ENCODE data around the gene TCEAL9.

TCEAL9 gene

GRCh38 chrX:103405009-103405333 is 48.7 kb downstream of the TCEAL9 start:
- ChIA-PET CTCF (no interaction called here), POLR2A (no interaction called here)
- no peak for DNase-seq (ENCODE audit: extremely low spot score)

DNA sequence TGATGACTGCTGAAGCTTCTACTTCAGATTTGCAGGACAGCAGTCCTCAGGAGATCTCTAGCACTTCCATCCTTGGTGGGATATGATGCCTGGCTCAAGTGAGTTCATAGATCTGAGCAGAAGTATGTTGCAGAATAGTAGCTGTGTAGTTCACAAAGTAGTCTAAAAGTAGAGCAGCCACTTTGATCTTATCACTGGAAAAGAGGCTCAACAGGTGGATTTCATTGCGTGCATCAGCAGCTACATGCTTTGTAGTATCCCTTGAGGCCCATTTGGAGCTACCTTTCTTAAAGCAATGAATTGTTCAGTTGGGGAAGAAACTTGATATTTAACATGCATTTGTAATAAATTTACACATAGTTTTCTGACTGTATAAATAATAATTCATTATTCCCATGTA is 50.0 kb downstream of the TCEAL9 start:
- CTCF ChIA-PET = no interaction called here
- DNase-seq (ENCODE audit: extremely low spot score) = no peak
- TF ChIP-seq, protein P1, sequence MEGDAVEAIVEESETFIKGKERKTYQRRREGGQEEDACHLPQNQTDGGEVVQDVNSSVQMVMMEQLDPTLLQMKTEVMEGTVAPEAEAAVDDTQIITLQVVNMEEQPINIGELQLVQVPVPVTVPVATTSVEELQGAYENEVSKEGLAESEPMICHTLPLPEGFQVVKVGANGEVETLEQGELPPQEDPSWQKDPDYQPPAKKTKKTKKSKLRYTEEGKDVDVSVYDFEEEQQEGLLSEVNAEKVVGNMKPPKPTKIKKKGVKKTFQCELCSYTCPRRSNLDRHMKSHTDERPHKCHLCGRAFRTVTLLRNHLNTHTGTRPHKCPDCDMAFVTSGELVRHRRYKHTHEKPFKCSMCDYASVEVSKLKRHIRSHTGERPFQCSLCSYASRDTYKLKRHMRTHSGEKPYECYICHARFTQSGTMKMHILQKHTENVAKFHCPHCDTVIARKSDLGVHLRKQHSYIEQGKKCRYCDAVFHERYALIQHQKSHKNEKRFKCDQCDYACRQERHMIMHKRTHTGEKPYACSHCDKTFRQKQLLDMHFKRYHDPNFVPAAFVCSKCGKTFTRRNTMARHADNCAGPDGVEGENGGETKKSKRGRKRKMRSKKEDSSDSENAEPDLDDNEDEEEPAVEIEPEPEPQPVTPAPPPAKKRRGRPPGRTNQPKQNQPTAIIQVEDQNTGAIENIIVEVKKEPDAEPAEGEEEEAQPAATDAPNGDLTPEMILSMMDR (IDR thresholded peaks at IDR 0.05; ENCODE audit: control extremely low read depth, extremely low read depth, low read depth, missing control alignments) = no peak
- POLR2A ChIA-PET = no interaction called here

More at GRCh38 chrX:103405009-103405333, 48.7 kb downstream of the TCEAL9 start:
- TF ChIP-seq, protein P1 (IDR thresholded peaks at IDR 0.05; ENCODE audit: control extremely low read depth, extremely low read depth, low read depth, missing control alignments) = no peak

DNA sequence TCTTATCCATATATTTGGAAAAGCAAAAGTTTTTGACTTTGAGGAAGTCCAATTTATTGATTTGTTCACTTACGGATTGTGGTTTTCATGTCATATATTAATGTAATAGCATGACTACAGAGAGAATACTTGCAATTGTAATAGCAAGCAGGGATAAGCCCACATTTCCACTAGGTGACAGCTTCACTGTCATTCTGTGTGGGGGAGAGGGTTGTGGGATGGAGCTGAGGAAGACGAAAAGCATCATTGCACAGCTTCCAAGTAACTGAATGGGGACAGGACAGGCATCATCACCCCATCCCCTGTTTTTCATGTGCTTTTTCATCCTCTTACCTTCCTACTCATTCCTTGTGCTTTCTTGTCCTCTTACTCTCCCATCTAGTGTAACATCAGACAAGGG is 51.5 kb downstream of the TCEAL9 start:
- ChIA-PET CTCF (no interaction called here), POLR2A (no interaction called here)
- no peak for DNase-seq (ENCODE audit: extremely low spot score)

More for the DNA sequence above, 51.5 kb downstream of the TCEAL9 start:
- TF ChIP-seq, protein P1 (IDR thresholded peaks at IDR 0.05; ENCODE audit: control extremely low read depth, extremely low read depth, low read depth, missing control alignments) = no peak

Measured in GM10248 (cell line).